Thymus (tissue), 11 donors: ENCODE measurements around the gene CCDC150. TPM values are rescaled to one million over a fixed set of nuclear protein-coding genes. Genes with fewer than 3 reads are reported as not detected.

Experiments
- DNase-seq, 9 donors: peaks; one replicate each; pipeline ENCODE4 v3.0.0-alpha.2; 2013; ENCODE audit warnings: low spot score in 9 of 9, low read depth in 6 of 9, missing footprints in 1 of 9
- H3K27ac ChIP-seq, 2 donors: one replicate each; pipeline ENCODE4 v1.5.1; 2013; ENCODE audit warnings: control low read depth in 1 of 2, low read depth in 1 of 2, low read length in 1 of 2, mild to moderate bottlenecking in 1 of 2, moderate library complexity in 1 of 2
- H3K27me3 ChIP-seq, 2 donors: one replicate each; pipeline ENCODE4 v1.5.1; 2013; ENCODE audit warnings: low read length in 1 of 2; ENCODE audit not compliant: control insufficient read depth in 2 of 2, insufficient read depth in 1 of 2
- H3K36me3 ChIP-seq, 2 donors: one replicate each; pipeline ENCODE4 v1.5.1; 2013; ENCODE audit warnings: low read length in 1 of 2, mild to moderate bottlenecking in 1 of 2, moderate library complexity in 1 of 2; ENCODE audit not compliant: control insufficient read depth in 2 of 2, insufficient read depth in 2 of 2
- H3K4me1 ChIP-seq, 2 donors: one replicate each; pipeline ENCODE4 v1.5.1; 2013; ENCODE audit warnings: low read length in 2 of 2; ENCODE audit not compliant: control insufficient read depth in 2 of 2, insufficient read depth in 2 of 2
- H3K4me3 ChIP-seq, 2 donors: one replicate each; pipeline ENCODE4 v1.5.1; 2013; ENCODE audit warnings: low read length in 2 of 2, control low read depth in 1 of 2, mild to moderate bottlenecking in 1 of 2
- H3K9me3 ChIP-seq, 2 donors: one replicate each; pipeline ENCODE4 v1.5.1; 2013; ENCODE audit warnings: low read length in 1 of 2, mild to moderate bottlenecking in 1 of 2; ENCODE audit not compliant: control insufficient read depth in 2 of 2, insufficient read depth in 1 of 2
- WGBS: extraction: QIAGEN DNeasy Blood & Tissue Kit; methylation state at CpG from one replicate; pipeline ENCODE4 v1.1.7; 2013; 5-methylcytosine and 5-hydroxymethylcytosine counted together
- polyA plus RNA-seq: library from polyadenylated mRNA; stranded (reverse); fragments of 200-250 nt; gene quantifications from one replicate; pipeline ENCODE4 v1.2.3, GENCODE V29; 2013
- total RNA-seq: library from RNA; stranded (reverse); fragments of 120-200 nt; gene quantifications from one replicate; pipeline ENCODE4 v1.2.4, GENCODE V29; 2013
- donor health status: healthy.

Gene CCDC150
- total and polyA plus RNA-seq, 2 donors, result 3.0 to 8.6 TPM

- H3K36me3 ChIP-seq, result peaks cover 0 to 10% of the 10 kb centered on the region in 2 donors
- no peak overlapping the region for H3K27ac ChIP-seq
- WGBS, result 95% methylated on average over 3 of the region's 3 CpGs
- no peak overlapping the region for H3K4me3 ChIP-seq
- peaks cover 0 to 3% of the 10 kb centered on the region in 2 donors for H3K9me3 ChIP-seq
- no peaks in the 10 kb centered on the region for H3K4me1 ChIP-seq
- H3K27me3 ChIP-seq, result no peaks in the 10 kb centered on the region
- DNase-seq, result no peak
Observed at GRCh38 chr2:196758474-196759377, 119.2 kb downstream of the CCDC150 start.

- no peaks in the 10 kb centered on the region for H3K4me1 ChIP-seq
- no peak for DNase-seq
- WGBS, result 93% methylated on average over 5 of the region's 5 CpGs
Observed at GRCh38 chr2:196759378-196759706, 119.8 kb downstream of the CCDC150 start.

DNA sequence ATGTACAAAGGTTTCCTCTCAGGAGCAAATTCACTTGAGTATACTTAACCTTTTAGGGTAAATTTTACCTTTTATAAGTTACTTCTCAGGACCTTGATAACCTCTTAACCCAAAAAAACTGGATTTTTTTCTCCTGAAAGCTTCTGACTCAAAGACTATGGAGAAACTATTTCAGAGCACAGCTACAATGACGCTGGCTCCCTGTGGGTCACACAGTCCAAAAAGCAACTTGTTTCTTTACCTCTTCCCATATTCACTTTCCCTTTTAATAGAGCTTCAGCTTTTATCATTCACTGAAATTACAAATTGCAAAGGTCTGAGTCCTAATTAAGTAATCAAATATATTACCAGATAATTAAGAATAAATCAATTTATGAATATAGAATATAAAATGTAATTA lies 127.6 kb downstream of the CCDC150 start:
- no peak overlapping the region for H3K4me3 ChIP-seq
- WGBS, result 96% methylated on average over 1 of the region's 1 CpG
- no peaks in the 10 kb centered on the region for H3K27me3 ChIP-seq
- H3K9me3 ChIP-seq, result no peaks in the 10 kb centered on the region
- peaks cover 19 to 55% of the 10 kb centered on the region in 2 donors for H3K36me3 ChIP-seq
- no peak for DNase-seq
- H3K4me1 ChIP-seq, result no peaks in the 10 kb centered on the region
- no peak overlapping the region for H3K27ac ChIP-seq

More at GRCh38 chr2:196759378-196759706, 119.8 kb downstream of the CCDC150 start:
- Histone ChIP-seq H3K27me3 (no peaks in the 10 kb centered on the region), H3K9me3 (peaks cover 0 to 3% of the 10 kb centered on the region in 2 donors), H3K36me3 (peaks cover 2 to 14% of the 10 kb centered on the region in 2 donors), H3K4me3 (no peak overlapping the region), H3K27ac (no peak overlapping the region)

Other genes starting within 250 kb of the CCDC150 start
- 3.1 TPM for gene HECW2, start 46.2 kb upstream of the CCDC150 start, total RNA-seq
- gene HECW2, start 46.2 kb upstream of the CCDC150 start, polyA plus RNA-seq, result 0.89 TPM
- gene GTF3C3, start 160.0 kb downstream of the CCDC150 start, total RNA-seq, result 37.9 TPM
- gene GTF3C3, start 160.0 kb downstream of the CCDC150 start, polyA plus RNA-seq, result 22.3 TPM
- gene C2orf66, start 169.6 kb downstream of the CCDC150 start, total RNA-seq, result 0.05 TPM
- gene C2orf66, start 169.6 kb downstream of the CCDC150 start, polyA plus RNA-seq, result 0.41 TPM